Measurements from ENCODE around the gene APC2.

Gene APC2, protein sequence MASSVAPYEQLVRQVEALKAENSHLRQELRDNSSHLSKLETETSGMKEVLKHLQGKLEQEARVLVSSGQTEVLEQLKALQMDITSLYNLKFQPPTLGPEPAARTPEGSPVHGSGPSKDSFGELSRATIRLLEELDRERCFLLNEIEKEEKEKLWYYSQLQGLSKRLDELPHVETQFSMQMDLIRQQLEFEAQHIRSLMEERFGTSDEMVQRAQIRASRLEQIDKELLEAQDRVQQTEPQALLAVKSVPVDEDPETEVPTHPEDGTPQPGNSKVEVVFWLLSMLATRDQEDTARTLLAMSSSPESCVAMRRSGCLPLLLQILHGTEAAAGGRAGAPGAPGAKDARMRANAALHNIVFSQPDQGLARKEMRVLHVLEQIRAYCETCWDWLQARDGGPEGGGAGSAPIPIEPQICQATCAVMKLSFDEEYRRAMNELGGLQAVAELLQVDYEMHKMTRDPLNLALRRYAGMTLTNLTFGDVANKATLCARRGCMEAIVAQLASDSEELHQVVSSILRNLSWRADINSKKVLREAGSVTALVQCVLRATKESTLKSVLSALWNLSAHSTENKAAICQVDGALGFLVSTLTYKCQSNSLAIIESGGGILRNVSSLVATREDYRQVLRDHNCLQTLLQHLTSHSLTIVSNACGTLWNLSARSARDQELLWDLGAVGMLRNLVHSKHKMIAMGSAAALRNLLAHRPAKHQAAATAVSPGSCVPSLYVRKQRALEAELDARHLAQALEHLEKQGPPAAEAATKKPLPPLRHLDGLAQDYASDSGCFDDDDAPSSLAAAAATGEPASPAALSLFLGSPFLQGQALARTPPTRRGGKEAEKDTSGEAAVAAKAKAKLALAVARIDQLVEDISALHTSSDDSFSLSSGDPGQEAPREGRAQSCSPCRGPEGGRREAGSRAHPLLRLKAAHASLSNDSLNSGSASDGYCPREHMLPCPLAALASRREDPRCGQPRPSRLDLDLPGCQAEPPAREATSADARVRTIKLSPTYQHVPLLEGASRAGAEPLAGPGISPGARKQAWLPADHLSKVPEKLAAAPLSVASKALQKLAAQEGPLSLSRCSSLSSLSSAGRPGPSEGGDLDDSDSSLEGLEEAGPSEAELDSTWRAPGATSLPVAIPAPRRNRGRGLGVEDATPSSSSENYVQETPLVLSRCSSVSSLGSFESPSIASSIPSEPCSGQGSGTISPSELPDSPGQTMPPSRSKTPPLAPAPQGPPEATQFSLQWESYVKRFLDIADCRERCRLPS (N-terminal part only)

DNA sequence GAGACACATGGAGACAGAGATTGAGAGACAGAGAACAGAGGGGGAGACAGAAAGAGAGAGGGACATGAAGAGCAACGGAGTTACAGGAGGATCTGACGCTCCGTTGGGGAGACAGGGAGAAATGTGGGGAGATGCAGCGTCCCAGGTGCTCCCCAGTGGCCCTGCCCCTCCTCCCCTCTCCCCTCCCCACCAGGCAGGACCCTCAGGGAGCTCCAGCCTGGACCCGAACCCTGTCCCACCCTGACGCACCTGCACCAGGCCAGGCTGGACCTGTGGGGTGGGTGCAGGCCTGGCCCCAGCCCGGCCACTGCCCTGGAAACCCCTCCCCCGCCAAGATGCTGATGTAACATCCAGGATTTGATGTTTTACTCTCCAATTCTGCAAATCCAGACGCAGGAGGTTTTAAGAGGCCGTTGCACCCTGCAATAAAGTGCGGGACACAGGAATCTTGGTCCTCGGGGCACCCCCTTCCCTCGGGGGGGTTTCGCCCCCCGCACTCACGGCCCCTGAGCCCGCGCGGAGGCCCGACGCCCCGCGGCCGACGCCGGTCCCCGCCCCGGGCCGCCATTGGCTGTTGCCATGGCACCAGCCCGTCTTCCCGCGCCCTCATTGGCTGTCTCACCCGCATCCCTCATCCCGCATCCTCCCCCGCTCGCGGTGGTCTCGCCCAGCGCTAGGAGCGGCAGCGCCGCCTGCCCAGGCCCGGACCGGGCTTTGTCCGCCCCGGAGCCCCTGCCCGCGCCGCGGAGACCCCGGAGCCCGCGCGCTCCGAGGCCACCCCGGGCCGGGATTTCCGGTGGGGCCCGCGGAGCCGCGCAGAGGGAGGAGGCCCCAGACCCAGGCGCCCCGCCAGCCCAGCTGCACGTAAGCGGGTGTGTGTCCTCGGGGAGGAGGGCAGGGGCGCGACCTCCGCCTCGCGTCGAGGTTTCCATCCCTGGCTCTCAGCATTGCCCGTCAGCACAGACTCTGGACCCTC is at the start of gene APC2:
Gene APC2 (plus strand): TSS at position 655 of the 976 bp plus-strand sequence. CDS start 2,881 bp downstream, outside the sequence.
- no peak for DNase-seq

DNA sequence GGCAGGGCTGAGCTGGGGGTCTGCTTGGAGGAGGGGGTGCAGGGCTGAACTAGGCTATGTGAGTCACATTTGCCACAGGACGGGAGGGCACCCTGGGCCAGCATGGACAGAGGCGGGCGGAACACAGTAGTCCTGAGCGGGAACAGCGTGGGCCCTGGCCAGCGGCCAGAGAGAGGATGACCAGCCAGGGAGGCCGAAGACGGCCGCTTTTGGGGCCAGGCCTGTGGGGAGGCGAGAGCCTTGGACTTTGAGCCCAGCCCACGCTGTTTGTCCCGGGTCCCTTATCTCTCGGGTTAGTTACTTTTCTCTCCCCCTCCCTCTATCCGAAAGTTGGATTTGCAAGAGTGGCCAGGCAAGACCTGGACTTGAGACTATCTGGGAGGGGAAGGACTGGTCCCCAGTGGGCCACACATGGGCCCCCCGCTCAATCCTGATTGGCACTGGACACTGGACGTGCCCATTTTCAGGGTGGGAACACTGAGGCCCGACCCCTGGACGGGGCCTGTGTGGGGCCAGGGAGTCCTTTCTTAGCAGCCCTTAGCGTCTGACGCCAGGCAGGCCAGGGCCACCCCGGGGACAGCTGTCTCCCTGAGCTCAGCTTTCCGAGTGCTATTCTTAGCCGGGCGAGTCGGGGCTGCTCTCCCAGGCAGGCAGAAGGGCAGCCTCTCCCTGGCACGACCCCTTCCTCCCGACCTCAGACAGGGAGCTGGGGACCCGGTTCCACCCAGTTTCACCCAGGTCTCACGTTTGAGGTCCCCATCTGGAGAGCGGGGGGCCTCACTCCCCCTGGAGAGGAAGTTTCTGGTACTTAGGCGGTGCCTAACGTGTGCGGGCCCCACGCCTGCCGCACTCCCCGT is 49.4 kb upstream of the APC2 start:
- DNase-seq = no peak

DNA sequence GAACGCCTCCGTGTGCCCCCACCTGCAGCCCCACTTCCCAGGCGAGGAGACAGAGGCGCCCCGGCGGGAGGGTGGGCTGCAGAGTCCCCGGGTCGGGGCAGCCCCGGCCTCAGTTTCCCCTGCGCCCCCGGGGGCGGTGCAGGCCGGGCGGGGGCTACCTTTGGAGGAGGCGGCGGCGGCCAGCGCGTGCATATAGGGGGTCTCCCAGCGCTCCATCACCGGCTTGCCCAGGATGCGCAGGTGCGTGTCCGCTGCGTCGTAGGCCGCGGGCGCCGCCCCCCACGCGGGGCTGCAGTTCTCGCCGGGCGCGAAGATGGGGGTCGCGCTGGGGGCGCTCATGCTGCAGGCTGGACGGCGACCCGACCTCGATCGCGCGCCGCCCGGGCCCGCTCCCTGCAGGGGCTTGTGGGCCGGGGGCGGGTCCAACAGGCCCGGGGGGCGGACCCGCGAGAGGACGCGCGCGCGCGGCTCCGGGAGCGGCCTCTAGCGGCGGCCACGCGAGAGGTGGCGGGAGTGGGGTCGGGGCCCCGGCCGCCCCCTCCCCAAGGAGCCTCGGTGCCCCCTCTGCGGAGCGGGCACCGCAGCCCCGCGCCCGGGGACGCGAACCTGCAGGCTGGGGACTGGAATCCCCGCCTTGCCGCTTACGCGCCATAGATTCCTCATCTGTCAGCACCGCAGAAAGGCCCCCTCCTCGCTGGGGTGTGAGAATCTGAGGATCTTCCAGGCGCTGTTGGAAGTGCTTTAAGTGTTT is 48.6 kb upstream of the APC2 start, which contains the start of gene GAMT:
Gene GAMT (minus strand): TSS at position 405 of the 751 bp plus-strand sequence. CDS start 66 bp downstream, at position 339.
- DNase-seq = no peak

DNA sequence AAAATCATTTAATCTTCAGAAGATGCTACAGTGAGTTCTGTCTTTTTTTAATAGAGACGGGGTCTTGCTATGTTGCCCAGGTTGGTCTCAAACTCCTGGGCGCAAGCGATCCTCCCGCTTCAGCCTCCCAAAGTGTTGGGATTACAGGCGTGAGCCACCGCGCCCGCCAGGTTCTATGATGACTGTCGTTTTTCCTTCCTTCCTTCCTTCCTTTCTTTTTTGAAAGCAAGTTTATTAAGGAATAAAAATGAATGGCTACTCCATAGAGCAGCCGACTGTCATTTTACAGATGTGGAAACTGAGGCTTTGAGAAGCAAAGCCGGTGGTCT is 48.1 kb upstream of the APC2 start:
- DNase-seq = no peak

DNA sequence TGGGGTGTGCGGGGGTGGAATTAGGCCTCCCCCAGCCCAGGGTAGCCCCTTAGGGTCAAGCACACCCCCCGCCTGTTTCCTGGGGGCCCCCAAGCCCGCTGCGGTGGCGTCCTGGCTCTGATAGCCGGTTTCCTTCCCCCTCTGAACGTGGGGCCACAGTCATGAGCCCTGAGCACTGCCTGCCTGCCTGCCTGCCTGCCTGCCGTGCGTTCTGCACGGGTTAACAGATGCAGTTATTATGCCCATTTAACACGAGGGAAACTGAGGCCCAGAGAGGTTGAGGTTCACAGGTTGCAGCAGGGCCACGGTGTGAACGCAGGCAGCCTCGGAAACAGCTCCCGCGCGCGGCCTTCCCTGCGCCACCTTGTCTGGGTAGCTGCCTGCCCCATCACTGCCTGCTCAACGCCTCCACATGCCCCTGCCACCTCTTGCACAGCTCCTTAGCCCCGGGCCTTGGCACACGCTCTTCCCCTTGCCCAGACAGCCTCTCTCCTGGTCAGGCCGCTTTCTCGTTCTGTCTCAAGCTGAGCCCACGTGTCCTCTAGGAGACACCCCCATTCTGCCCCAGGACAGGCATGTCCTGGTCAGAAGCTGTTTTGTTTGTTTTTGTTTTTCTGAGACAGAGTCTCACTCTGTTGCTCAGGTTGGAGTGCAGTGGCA is 47.4 kb upstream of the APC2 start:
- DNase-seq = no peak

DNA sequence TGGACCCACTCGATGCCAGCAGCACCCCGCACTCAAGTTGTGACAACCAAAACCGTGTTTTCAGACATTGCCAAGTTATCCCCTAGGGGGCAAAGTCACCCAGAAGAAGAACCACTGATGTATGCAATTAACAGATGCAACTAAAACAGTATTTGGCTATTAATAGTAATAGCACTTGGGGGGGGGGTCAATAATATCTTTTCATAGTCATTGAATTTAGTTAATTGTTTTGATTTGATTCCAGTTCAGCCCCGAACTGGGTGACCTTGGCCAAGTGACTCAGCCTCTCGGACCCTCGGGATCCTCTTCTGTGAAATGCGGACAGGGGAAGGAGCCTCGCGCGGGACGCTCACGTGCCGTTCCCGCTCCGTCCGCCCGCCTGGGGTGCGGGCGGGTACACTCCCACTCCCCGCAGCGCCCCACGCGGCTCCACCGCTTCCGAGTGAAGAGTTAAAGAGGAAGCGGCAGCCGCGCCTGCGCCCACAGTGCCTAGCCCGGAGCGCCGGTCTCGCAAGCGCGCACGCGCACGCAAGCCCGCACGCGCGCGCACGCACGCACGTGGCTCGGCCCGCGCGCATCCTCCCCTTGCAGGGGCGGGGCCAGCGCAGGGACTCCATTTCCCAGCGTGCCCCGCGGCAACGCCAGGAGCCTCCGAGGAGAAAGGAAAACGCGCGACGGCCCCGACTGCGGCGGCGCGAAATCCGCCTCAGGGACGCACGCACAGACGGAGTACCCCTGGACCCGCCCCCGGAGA is 43.0 kb upstream of the APC2 start:
- DNase-seq = peak; percentile 91

DNA sequence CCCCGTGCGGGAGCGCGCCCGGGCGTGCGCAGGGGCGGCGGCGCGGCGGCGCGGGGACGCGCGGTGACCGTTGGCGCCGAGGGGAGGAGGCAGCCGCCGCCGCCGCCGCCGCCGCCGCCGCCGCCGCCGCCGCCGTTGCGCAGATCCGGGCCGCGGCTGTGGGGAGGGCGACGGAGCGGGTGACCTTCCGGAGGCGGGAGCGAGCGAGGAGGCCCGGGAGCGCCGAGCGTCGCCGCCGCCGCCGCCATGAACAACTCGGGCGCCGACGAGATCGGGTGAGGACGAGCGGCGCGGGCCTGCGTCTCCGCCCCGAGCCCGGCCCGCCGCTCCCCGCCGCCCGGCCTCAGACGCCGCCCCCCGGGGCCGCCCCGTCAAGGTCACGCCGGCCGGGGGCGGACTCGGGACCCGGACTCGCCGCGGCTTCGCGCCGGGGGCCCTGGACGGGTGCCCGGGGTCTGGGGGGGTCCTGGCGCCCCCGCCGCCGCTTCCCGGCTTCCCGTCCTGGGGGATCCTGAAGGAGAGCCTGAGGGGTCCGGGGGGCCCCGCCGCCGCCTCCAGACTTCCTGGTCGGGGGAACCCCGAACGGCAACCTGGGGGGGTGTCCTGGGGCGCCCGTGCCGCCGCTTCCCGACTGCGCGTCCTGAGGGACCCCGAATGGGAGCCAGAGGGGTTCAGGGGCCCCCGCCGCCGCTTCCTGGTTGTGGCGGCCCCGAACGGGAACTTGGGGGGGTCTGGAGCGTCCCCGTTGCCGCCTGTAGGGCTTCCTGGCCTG is 42.2 kb upstream of the APC2 start, which contains the start of gene DAZAP1:
Gene DAZAP1 (plus strand): TSS at position 59 of the 772 bp plus-strand sequence. CDS start 188 bp downstream, at position 247.
- no peak for DNase-seq

DNA sequence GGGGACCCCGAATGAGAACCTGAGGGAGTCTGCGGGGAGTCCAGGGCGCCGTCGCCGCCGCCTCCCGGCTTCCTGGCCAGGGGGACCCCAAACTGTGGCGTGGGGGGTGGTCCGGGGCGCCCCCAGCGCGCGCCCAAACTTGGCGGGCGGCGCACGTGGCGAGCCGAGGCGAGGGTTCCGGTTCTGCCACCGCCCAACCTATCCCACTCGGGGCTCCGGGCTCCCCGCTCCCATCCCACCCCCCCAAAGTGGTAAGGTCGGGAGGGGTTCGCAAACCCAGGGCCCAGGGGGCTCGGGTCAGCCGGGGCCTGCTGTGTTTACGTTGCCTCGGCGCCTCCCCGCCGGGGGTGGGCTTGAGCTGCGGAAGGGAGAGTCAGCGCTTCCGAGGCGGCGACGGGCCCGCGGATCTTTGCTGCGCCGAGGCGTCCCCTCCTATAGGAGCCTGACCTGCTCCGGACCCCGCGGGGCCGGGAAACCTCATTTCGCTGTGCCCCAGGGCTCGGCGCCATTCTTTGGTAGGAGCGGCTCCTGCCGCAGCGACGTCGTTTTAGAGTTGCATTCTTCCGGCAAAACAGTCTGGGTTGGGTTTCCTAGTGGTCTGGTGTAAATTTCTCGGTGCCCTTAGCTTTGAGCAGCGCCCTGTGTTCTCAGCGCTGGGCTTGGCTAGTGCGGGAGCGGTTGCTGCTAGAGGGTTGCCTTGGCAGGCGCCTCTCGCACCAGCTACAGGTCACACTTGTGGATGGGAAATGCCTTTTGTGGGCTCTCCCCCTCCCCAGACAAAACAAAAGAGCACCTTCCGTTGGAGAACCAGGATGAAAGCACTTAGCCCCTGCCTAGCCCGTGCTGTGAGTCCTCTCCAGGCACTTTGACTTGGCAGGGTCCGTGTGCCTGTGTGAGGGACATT is 41.4 kb upstream of the APC2 start:
- no peak for DNase-seq

DNA sequence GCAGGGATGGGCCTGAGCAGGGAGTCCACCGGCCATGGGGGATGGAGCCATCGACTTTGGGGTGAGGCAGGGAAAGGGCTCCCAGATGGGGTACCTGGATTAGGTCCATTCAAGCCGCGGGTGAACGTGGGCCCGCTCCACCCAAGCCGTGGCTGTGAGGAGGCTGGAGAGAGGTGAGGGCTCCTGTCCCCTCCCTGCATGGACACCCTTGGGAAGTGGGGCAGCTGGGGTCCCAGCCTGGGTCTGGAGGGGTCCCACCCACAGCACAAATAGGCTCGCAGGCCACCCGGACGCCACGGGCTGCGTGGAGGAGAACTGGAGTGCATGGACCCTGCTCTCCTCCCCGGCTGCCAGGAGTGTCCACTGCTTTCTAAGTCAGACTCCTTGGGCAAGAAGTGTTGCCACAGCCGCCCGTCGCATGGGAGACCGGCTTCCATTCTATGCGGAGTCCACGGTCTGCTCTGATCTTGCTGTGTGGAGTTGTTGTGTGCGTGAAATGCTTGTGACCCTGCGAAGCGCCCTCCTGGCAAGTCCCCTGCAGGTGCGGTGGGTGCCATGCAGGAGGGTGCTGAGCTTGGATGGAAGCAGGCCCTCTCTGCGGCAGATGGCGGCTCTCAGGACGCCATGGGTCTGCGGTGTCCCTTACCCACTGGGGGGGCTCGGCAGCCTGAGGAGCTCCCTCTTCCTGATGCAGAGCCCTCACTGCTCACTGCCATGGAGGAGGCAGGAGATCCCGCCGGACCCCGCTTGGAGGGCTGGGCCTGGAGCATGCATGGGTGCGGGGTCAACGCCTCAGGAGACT is 40.5 kb upstream of the APC2 start:
- DNase-seq = no peak

DNA sequence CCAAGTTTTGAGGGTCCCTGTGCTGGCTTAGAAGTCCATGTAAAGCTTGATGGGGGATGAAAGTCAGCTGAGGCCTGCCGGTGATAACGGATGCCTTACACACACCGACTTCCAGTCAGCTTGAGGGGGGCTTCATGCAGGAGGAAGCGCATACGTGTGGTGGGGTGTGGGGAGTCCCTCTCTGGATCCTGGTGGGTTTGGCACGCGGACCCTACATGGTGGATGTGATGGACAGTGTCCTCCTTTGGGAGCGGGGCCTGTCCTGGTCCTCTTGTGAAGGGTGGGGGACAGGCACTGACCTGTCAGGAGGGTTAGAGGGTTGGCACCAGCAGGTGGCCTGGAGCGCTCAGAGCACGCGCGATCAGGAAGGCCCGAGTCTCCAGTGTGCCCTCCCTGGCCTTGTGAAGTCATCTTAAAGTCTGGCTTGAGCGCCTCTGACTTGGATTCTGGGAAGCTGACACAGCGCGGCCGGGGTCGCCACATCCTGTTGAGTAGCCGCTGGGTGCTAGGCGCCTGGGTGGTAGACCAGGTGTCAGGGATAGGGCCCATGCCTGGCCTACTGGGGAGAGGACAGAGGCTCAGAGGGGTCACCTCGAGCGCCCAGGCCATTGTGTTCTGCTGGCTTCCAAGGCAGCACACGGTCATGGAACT is 39.7 kb upstream of the APC2 start:
- DNase-seq = no peak

DNA sequence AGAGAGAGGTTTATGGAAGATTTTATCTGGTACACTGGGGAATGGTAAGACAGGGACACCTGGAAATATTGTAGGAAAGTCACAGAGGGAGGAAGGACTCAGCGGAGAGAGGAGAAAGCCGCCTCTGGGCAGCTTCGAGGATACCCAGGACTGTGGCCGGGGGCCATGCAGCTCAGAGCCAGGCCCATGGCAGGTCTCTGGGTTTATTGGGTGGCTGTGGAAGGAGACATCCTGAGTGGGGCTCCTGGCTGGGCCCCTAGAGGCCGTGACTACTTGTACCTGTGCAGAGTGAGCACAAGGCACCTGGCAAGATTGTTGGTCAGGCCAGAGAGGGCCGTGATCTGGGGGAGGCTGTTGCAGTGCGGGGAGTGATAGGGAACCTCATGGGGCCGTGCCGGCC is 39.1 kb upstream of the APC2 start:
- DNase-seq = no peak

DNA sequence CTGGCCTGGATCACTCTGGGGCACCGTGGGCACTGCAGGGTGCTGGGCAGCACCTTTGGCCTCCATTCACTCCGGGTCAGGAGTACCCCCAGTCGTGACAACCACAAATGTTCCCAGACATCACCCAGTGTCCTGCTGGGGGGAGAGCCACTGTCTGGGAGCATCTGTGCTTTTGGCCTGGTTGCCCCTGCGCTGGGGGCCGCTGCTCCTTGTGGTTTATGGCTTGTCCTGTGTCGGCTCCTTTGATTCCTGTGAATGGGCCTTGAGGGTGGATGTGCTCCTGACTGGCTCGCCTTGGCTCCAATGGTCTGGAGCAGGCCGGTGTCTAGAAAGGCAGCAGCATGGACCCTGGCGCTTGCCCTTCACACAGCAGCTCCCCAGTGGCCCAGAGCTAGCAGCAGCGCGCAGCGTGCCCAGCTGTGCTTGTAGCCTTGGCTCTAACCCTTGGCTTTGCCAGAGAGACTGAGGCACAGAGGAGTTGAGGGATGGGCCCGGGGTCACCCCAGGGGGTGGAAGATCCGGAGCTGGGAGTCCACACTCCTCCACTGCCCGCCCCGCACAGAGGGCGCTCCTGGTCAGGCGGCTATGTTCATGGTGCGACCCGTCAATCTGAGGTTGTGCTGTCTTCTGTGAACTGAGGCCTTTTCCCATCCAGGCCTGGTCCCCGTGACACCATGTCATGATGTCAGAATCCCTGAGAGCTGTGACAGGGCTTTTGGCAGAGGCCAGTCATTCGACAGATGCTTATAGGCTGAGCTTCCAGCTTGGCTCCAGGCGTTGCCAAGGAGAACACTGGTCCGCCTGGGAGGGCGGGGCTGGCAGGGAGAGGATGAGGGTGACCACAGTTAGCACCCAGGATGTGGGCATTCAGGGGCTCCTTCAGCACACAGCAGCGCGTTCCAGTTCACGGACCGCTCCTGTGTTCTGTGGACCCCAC is 38.4 kb upstream of the APC2 start:
- no peak for DNase-seq

DNA sequence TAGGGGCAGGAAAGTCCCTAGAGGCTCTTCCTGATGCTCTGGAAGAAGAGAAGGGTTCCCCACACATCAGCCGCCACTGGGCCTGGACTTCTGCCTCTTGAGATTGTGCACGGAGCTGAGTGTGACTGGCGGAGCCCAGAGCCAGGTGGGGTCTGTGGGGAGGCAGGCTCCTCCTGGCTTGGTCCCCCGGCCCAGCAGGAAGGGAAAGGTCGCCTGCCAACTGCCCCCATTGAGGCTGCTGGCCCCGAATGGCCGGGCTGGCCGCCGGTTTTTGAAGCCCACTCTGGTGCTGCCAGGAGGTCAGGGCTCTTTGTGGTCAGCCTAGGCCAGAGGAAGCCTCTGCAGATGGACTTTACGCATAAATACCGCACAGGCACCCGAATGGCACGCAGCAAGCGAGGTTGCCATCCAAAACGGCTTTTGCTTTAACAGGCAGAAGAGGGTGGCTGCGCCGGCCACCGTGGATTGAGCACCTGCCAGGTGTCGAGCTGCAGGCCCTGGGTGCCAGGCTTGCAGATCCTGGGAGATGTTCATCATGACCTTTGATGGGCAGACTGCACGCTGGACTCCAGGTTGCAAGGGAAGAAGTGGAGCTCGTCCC is 37.5 kb upstream of the APC2 start:
- no peak for DNase-seq

Measured in DMS153 (cell line).